Epithelial cell of prostate (primary cell): ENCODE data around the gene CPLX3.
A peak's percentile ranks its signal among the peaks of the same experiment; 100 is the strongest.

Source experiments
- DNase-seq: peaks from one replicate; pipeline ENCODE4 v3.0.0-alpha.2; 2011; ENCODE audit warnings: low read depth, low spot score
- H3K27ac ChIP-seq: fragments of 450-650 bp; 2 replicates; pipeline ENCODE4 v1.5.1; 2017; ENCODE audit warnings: mild to moderate bottlenecking

The CPLX3 gene

GRCh38 chr15:74840851-74841775 is 14.7 kb downstream of the CPLX3 start:
- H3K27ac ChIP-seq = no peak overlapping the region

GRCh38 chr15:74841891-74842373 is 15.5 kb downstream of the CPLX3 start:
- no peak for DNase-seq
- H3K27ac ChIP-seq = no peak overlapping the region

More at GRCh38 chr15:74840851-74841775, 14.7 kb downstream of the CPLX3 start:
- no peak for DNase-seq

GRCh38 chr15:74842581-74843444 is 16.4 kb downstream of the CPLX3 start, which contains the start of gene ULK3:
Gene ULK3 (minus strand): TSS chr15:74843156. CDS start chr15:74843105, 51 bp downstream.
- peak; percentile 46 for DNase-seq

GRCh38 chr15:74843445-74843828 is 17.0 kb downstream of the CPLX3 start:
- no peak for DNase-seq

More at GRCh38 chr15:74842581-74843444, 16.4 kb downstream of the CPLX3 start, which contains the start of gene ULK3:
- H3K27ac ChIP-seq = peak within 1 kb of the TSS; percentile 63

GRCh38 chr15:74843891-74844299 is 17.5 kb downstream of the CPLX3 start:
- no peak for DNase-seq
- no peak overlapping the region for H3K27ac ChIP-seq

More at GRCh38 chr15:74843445-74843828, 17.0 kb downstream of the CPLX3 start:
- peak overlapping the region; percentile 63 for H3K27ac ChIP-seq

- H3K27ac ChIP-seq = no peak overlapping the region
- DNase-seq = no peak
Observed at GRCh38 chr15:74844319-74845207, 18.1 kb downstream of the CPLX3 start.

- H3K27ac ChIP-seq = no peak overlapping the region
- DNase-seq = no peak
Observed at GRCh38 chr15:74845208-74845568, 18.8 kb downstream of the CPLX3 start.

GRCh38 chr15:74845581-74845980 is 19.2 kb downstream of the CPLX3 start:
- no peak for DNase-seq
- no peak overlapping the region for H3K27ac ChIP-seq

- no peak for DNase-seq
Observed at GRCh38 chr15:74847432-74847831, 21.0 kb downstream of the CPLX3 start.

GRCh38 chr15:74850393-74850792 is 24.0 kb downstream of the CPLX3 start:
- H3K27ac ChIP-seq = no peak overlapping the region
- no peak for DNase-seq

More at GRCh38 chr15:74847432-74847831, 21.0 kb downstream of the CPLX3 start:
- no peak overlapping the region for H3K27ac ChIP-seq

GRCh38 chr15:74851960-74852359 is 25.5 kb downstream of the CPLX3 start:
- H3K27ac ChIP-seq = no peak overlapping the region
- no peak for DNase-seq

GRCh38 chr15:74854453-74855022 is 28.1 kb downstream of the CPLX3 start:
- no peak for DNase-seq

GRCh38 chr15:74855857-74856256 is 29.4 kb downstream of the CPLX3 start:
- DNase-seq = no peak
- no peak overlapping the region for H3K27ac ChIP-seq

More at GRCh38 chr15:74854453-74855022, 28.1 kb downstream of the CPLX3 start:
- no peak overlapping the region for H3K27ac ChIP-seq

- H3K27ac ChIP-seq = no peak overlapping the region
- DNase-seq = no peak
Observed at GRCh38 chr15:74856537-74856936, 30.1 kb downstream of the CPLX3 start.

- no peak overlapping the region for H3K27ac ChIP-seq
- no peak for DNase-seq
Observed at GRCh38 chr15:74857082-74857655, 30.7 kb downstream of the CPLX3 start.

GRCh38 chr15:74857671-74858368 is 31.4 kb downstream of the CPLX3 start:
- no peak overlapping the region for H3K27ac ChIP-seq
- DNase-seq = no peak

- H3K27ac ChIP-seq = no peak overlapping the region
- no peak for DNase-seq
Observed at GRCh38 chr15:74858369-74858740, 31.9 kb downstream of the CPLX3 start.
